ENCODE data around the gene RETREG3. TPM values are rescaled to one million over a fixed set of nuclear protein-coding genes. Genes with fewer than 3 reads are reported as not detected.

RETREG3 gene
- total RNA-seq, 1 experiment from 2014 or later = 38.5 TPM

GRCh38 chr17:42590886-42591285 is 18.3 kb downstream of the RETREG3 start (continued):
- TF ChIP-seq ZBTB33 (IDR thresholded peaks at IDR 0.05; ENCODE audit: extremely low read depth, insufficient replicate concordance, low read length) = no peak

- no peaks in the 10 kb centered on the region for H3K27me3 ChIP-seq (ENCODE audit: insufficient read depth, low read length)
- no peak overlapping the region for H2AFZ ChIP-seq (ENCODE audit: low read depth, low read length, poor library complexity, severe bottlenecking)
- H3K9me3 ChIP-seq (ENCODE audit: control insufficient read depth in 1 of 2, insufficient read depth in 1 of 2, low read depth in 1 of 2, low read length in 2 of 2) = no peaks in the 10 kb centered on the region
- intact Hi-C loops (cut with micrococcal nuclease) = no loop called here
- no peak overlapping the region for H3K9ac ChIP-seq (ENCODE audit: low read length)
- H3K4me1 ChIP-seq (ENCODE audit: control insufficient read depth in 1 of 2, insufficient read depth in 2 of 2, low read length in 2 of 2) = no peaks in the 10 kb centered on the region
- ChIA-PET RAD21 (ENCODE audit: low non-redundant PET in 1 of 2, low total read pairs in 2 of 2, uncharacterized antibody in 2 of 2, unreplicated experiment in 2 of 2) (no interaction called here), CTCF (interaction anchor here (2.2 kb wide), 1 partner anchor 8 kb away, joined by 12 read pairs; the partner anchor contains the start of gene PSMC3IP), POLR2A (no interaction called here)
- H3K27ac ChIP-seq (ENCODE audit: low read depth, low read length) = no peak overlapping the region
- no peaks in the 10 kb centered on the region for H4K20me1 ChIP-seq (ENCODE audit: insufficient read depth)
- DNase-seq (ENCODE audit: low read depth, low spot score) (no peak), ATAC-seq (no peak)
- no peaks in the 10 kb centered on the region for H3K79me2 ChIP-seq (ENCODE audit: insufficient read depth, low read length)
- no peak overlapping the region for H3K4me3 ChIP-seq (replicated peaks in 1 of 2; ENCODE audit: low read depth in 1 of 2, low read length in 2 of 2)
- H3K4me2 ChIP-seq (ENCODE audit: low read length) = no peak overlapping the region
- H3K9me2 ChIP-seq (ENCODE audit: insufficient read depth) = no peaks in the 10 kb centered on the region
- no TSS peak for BruUV-seq (replicated peaks)
- H3K36me3 ChIP-seq (ENCODE audit: control insufficient read depth in 1 of 2, insufficient read depth in 2 of 2, low read length in 2 of 2) = peaks cover 19 to 36% of the 10 kb centered on the region in 2 experiments; a peak in 3 of 4 replicates
- no peak for TF ChIP-seq SP1 (IDR thresholded peaks at IDR 0.05; ENCODE audit: low read depth)
- no peak for TF ChIP-seq EZH2 (IDR thresholded peaks at IDR 0.05)
- TF ChIP-seq POLR2AphosphoS5 (IDR thresholded peaks at IDR 0.05; ENCODE audit: low read depth, low read length) = no peak
- no peak for TF ChIP-seq EZH2phosphoT487 (IDR thresholded peaks at IDR 0.05; ENCODE audit: borderline replicate concordance)
- no peak for TF ChIP-seq ZFX (IDR thresholded peaks at IDR 0.05)
- no peak for TF ChIP-seq TCF7L2 (IDR thresholded peaks at IDR 0.05; ENCODE audit: borderline replicate concordance, extremely low read depth, insufficient read depth, insufficient read length)
- TF ChIP-seq MAX (IDR thresholded peaks at IDR 0.05) = no peak
- no peak for TF ChIP-seq CBX3 (IDR thresholded peaks at IDR 0.05; ENCODE audit: low read depth)
- no peak for TF ChIP-seq ATF3 (IDR thresholded peaks at IDR 0.05)
- no peak for TF ChIP-seq POLR2A (IDR thresholded peaks at IDR 0.05; ENCODE audit: borderline replicate concordance, extremely low read depth, insufficient read depth, insufficient read length)
- no peak for TF ChIP-seq ZBTB33 (IDR thresholded peaks at IDR 0.05; ENCODE audit: extremely low read depth, insufficient replicate concordance, low read length)
- no peak for TF ChIP-seq EGR1 (IDR thresholded peaks at IDR 0.05; ENCODE audit: low read depth)
- no peak for TF ChIP-seq RAD21 (IDR thresholded peaks at IDR 0.05; ENCODE audit: low read depth)
- TF ChIP-seq ELF1 (IDR thresholded peaks at IDR 0.05; ENCODE audit: borderline replicate concordance, low read depth) = no peak
- no peak for TF ChIP-seq CEBPB (IDR thresholded peaks at IDR 0.05; ENCODE audit: low read depth)
- no peak for TF ChIP-seq YY1 (IDR thresholded peaks at IDR 0.05; ENCODE audit: extremely low read depth, insufficient replicate concordance, low read depth, low read length)
- TF ChIP-seq JUND (IDR thresholded peaks at IDR 0.05) = no peak
Observed at GRCh38 chr17:42586514-42587230, 22.5 kb downstream of the RETREG3 start.
